Measurements from ENCODE around the gene CLEC4F.

DNA sequence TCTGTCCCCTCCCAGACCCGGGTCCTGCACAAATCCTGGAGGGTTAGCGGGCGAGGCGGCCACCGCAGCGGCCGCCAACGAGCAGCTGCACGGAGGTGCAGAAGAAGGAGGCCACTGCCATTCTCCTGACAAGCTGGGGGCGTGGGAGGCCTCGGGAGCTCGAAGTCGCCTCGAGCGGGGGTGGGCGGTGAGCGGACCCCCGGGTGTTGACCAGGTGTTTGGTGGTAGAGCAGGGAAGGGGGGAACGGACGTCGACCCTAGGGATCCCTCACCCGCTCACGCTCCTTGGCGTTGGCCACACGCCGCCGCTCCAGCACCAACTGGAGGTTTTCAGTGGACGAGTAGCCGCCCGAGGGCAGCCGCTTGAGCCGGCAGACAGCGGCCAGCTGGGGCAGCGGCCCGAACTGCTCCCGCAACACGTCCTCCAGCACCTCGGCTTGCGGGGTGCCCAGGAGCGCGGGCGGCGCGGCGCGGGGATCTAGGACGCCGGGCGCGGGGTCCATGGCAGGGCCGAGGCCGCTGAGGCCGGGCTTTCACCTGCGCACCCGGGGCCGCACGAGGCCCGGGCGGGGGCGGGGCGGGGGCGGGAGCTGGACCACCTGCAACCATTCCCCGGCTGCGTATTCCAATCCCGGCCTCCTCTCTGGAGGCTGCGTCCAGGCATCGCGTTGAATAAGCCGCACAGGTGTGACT lies 30.1 kb downstream of the CLEC4F start, which contains the start of gene FIGLA:
- no peak for TF ChIP-seq CTCF (IDR thresholded peaks at IDR 0.05; ENCODE audit: insufficient read depth, low read depth, low read length)
- TF ChIP-seq EZH2 (IDR thresholded peaks at IDR 0.05; ENCODE audit: insufficient read depth, low read length): peak; percentile 95

All from astrocyte (in vitro differentiated cells and primary cell).